ENCODE measurements around the gene ZC3H18.

DNA sequence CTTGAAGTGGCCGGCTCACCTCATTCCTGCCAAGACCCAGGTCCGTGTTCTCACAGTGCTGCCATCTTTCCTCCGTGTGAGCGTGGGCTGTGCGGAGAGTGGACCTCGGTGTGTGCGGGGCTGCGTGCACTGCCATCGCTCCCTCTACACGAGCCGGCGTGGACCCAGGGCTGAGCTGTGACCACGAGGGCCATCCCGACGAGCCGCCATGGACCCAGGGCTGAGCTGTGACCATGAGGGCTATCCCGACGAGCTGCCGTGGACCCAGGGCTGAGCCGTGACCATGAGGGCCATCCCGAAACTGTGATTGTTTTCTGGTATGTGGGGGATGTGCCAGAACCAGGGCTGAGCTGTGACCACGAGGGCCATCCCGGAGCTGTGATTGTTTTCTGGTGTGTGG, 101.6 kb downstream of the ZC3H18 start:
- TF ChIP-seq CTCF (IDR thresholded peaks at IDR 0.05) (no peak), ATF3 (CRISPR knock-in tag; conservative IDR thresholded peaks at IDR 0.05) (no peak), SP1 (CRISPR knock-in tag; conservative IDR thresholded peaks at IDR 0.05) (no peak), USF2 (CRISPR knock-in tag; IDR thresholded peaks at IDR 0.05) (no peak), SMAD3 (CRISPR knock-in tag; IDR thresholded peaks at IDR 0.05; ENCODE audit: borderline replicate concordance) (no peak)
- TF ChIP-seq, protein P1, sequence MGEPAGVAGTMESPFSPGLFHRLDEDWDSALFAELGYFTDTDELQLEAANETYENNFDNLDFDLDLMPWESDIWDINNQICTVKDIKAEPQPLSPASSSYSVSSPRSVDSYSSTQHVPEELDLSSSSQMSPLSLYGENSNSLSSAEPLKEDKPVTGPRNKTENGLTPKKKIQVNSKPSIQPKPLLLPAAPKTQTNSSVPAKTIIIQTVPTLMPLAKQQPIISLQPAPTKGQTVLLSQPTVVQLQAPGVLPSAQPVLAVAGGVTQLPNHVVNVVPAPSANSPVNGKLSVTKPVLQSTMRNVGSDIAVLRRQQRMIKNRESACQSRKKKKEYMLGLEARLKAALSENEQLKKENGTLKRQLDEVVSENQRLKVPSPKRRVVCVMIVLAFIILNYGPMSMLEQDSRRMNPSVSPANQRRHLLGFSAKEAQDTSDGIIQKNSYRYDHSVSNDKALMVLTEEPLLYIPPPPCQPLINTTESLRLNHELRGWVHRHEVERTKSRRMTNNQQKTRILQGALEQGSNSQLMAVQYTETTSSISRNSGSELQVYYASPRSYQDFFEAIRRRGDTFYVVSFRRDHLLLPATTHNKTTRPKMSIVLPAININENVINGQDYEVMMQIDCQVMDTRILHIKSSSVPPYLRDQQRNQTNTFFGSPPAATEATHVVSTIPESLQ (CRISPR knock-in tag; IDR thresholded peaks at IDR 0.05), result no peak
- TF ChIP-seq, protein P2, sequence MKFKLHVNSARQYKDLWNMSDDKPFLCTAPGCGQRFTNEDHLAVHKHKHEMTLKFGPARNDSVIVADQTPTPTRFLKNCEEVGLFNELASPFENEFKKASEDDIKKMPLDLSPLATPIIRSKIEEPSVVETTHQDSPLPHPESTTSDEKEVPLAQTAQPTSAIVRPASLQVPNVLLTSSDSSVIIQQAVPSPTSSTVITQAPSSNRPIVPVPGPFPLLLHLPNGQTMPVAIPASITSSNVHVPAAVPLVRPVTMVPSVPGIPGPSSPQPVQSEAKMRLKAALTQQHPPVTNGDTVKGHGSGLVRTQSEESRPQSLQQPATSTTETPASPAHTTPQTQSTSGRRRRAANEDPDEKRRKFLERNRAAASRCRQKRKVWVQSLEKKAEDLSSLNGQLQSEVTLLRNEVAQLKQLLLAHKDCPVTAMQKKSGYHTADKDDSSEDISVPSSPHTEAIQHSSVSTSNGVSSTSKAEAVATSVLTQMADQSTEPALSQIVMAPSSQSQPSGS (CRISPR knock-in tag; IDR thresholded peaks at IDR 0.05; ENCODE audit: borderline replicate concordance, low read depth), result no peak

Measured in WTC11 (cell line).